Endothelial cell of umbilical vein (primary cell): ENCODE results near the gene AQP2. TPM values are rescaled to one million over a fixed set of nuclear protein-coding genes. Genes with fewer than 3 reads are reported as not detected.

Source experiments
- BruUV-seq: library from RNA; stranded (reverse); fragments of 400-500 nt; replicated peaks from 2 replicates; lab custom pipeline; 2021; lab: Mats Ljungman, UMichigan
- CTCF ChIA-PET: fragments of 300-600, 350-600 bp; sonication (Branson Sonifier 250); formaldehyde crosslinking; loops from one replicate; lab custom pipeline; 2021; ENCODE audit warnings: antibody characterized with exemption, inconsistent platforms; lab: Charles Lee
- POLR2A ChIA-PET: fragments of 300-600, 350-600 bp; sonication (Branson Sonifier 250); formaldehyde crosslinking; loops from one replicate; lab custom pipeline; 2021; ENCODE audit warnings: antibody characterized with exemption, inconsistent platforms; lab: Charles Lee
- DNase-seq: peaks from one replicate; pipeline ENCODE4 v3.0.0-alpha.2; 2011; ENCODE audit warnings: low read depth, low spot score
- FAIRE-seq: peaks from 2 replicates; lab custom pipeline; 2011; peaks lifted over from hg19 to GRCh38; lab: Jason Lieb, UNC
- H2AFZ ChIP-seq: 2 replicates; pipeline ENCODE4 v1.6.0; 2012; ENCODE audit warnings: low read depth, low read length, control low read depth, inconsistent platforms
- H3K27ac ChIP-seq: 2 replicates; pipeline ENCODE4 v1.5.1; 2011; ENCODE audit warnings: low read depth, mild to moderate bottlenecking, control low read depth, low read length, moderate library complexity; ENCODE audit not compliant: insufficient read depth
- H3K27me3 ChIP-seq, 2 experiments: 2 replicates each; pipeline versions ENCODE4 v1.6.0 to v1.6.1; 2011; ENCODE audit warnings: low read length in 2 of 2, mixed read lengths in 1 of 2; ENCODE audit not compliant: control insufficient read depth in 2 of 2, insufficient read depth in 2 of 2
- H3K36me3 ChIP-seq, 2 experiments: 2 replicates in 1 of 2; 3 replicates in 1 of 2; pipeline ENCODE4 v1.5.1; 2011; ENCODE audit warnings: low read length in 2 of 2, mild to moderate bottlenecking in 1 of 2, moderate library complexity in 1 of 2; ENCODE audit not compliant: control insufficient read depth in 2 of 2, insufficient read depth in 2 of 2; ENCODE audit errors: extremely low read depth in 1 of 2
- H3K4me1 ChIP-seq: 3 replicates; pipeline ENCODE4 v1.5.1; 2011; ENCODE audit warnings: mild to moderate bottlenecking, low read length; ENCODE audit not compliant: control insufficient read depth, insufficient read depth; ENCODE audit errors: extremely low read depth
- H3K4me2 ChIP-seq: 2 replicates; pipeline ENCODE4 v1.6.1; 2011; ENCODE audit warnings: low read length, control low read depth, mixed read lengths; ENCODE audit not compliant: insufficient read depth
- H3K4me3 ChIP-seq, 3 experiments: fragments of 200-600 bp in 1 of 3; sonication (generic), shearing (Covaris generic) in 1 of 3; replicated peaks in 1 of 3; 2 replicates each; pipeline ENCODE4 v1.5.1; 2011 to 2016; ENCODE audit warnings: control low read depth in 3 of 3, low read length in 3 of 3, mild to moderate bottlenecking in 2 of 3, inconsistent platforms in 1 of 3, low read depth in 1 of 3, moderate library complexity in 1 of 3; ENCODE audit not compliant: insufficient read depth in 1 of 3
- H3K79me2 ChIP-seq: 2 replicates; pipeline ENCODE4 v1.6.0; 2012; ENCODE audit warnings: low read length, inconsistent platforms; ENCODE audit not compliant: control insufficient read depth, insufficient read depth
- H3K9ac ChIP-seq: replicated peaks from 2 replicates; pipeline ENCODE3; 2011; ENCODE audit warnings: low read length, control low read depth; ENCODE audit not compliant: insufficient read depth; ENCODE audit errors: extremely low read depth
- H3K9me1 ChIP-seq: replicated peaks from 3 replicates; pipeline ENCODE4 v1.6.0; 2011; ENCODE audit warnings: mild to moderate bottlenecking, low read length; ENCODE audit not compliant: control insufficient read depth, insufficient read depth; ENCODE audit errors: extremely low read depth
- H3K9me3 ChIP-seq: replicated peaks from 2 replicates; pipeline ENCODE4 v1.5.1; 2012; ENCODE audit warnings: low read length, inconsistent platforms; ENCODE audit not compliant: control insufficient read depth, insufficient read depth
- H4K20me1 ChIP-seq: replicated peaks from 2 replicates; pipeline ENCODE3; 2011; ENCODE audit warnings: mild to moderate bottlenecking, low read length; ENCODE audit not compliant: control insufficient read depth, insufficient read depth; ENCODE audit errors: extremely low read depth
- FOS ChIP-seq: IDR thresholded peaks from 2 replicates; pipeline ENCODE4 v1.6.1; 2011; ENCODE audit warnings: mild to moderate bottlenecking, low read length, moderate library complexity, borderline replicate concordance; ENCODE audit not compliant: insufficient read depth
- MYC ChIP-seq: IDR thresholded peaks from one replicate; pipeline ENCODE4 v1.6.1; 2011; ENCODE audit warnings: mild to moderate bottlenecking, low read depth, low read length
- dilution Hi-C: fragments of 300-500 bp; cut with MboI; formaldehyde crosslinking; loops from one replicate; pipeline ENCODE4 v1.15.0; 2019; ENCODE audit warnings: low sequenced_read_pairs; ENCODE audit not compliant: extremely low pct_ligation_motif_present
- intact Hi-C: fragments of 100-400 bp; cut with micrococcal nuclease; formaldehyde crosslinking; loops from one replicate; pipeline ENCODE4 v1.10.0; 2022
- polyA plus RNA-seq, 4 experiments: library from polyadenylated mRNA; depleted of rRNA in 3 of 4; stranded (reverse) in 3 of 4; unstranded in 1 of 4; fragments of >200 nt; gene quantifications; 2 replicates each; pipeline versions ENCODE4 v1.2.1 to v1.2.3, GENCODE V29; 2011 to 2012; ENCODE audit warnings: missing spikeins in 1 of 4
- total RNA-seq: library from RNA; stranded (reverse); gene quantifications from 2 replicates; pipeline ENCODE4 v1.2.3, GENCODE V29; 2021
- TF ChIP-seq, protein P1 (sequence below), 2 donors: IDR thresholded peaks; 1 replicate in 1 of 2; 2 replicates in 1 of 2; pipeline ENCODE4 v1.5.1; 2011; ENCODE audit warnings: low read length in 2 of 2, mild to moderate bottlenecking in 2 of 2, moderate library complexity in 2 of 2, control low read depth in 1 of 2, inconsistent platforms in 1 of 2, low read depth in 1 of 2; ENCODE audit not compliant: insufficient read depth in 1 of 2; ENCODE audit errors: extremely low read depth in 1 of 2
- TF ChIP-seq, protein P2 (sequence below): IDR thresholded peaks from 2 replicates; pipeline ENCODE4 v1.6.1; 2011; ENCODE audit not compliant: insufficient read depth, insufficient read length

AQP2 gene
- total and polyA plus RNA-seq, 2 donors (not counting 3 experiments of a cell fraction or from before 2014, with no cell fraction given) = not detected

- Histone ChIP-seq H3K27me3 (no peaks in the 10 kb centered on the region), H3K36me3 (no peaks in the 10 kb centered on the region), H4K20me1 (no peaks in the 10 kb centered on the region), H3K9ac (no peak overlapping the region), H3K9me3 (no peaks in the 10 kb centered on the region), H3K9me1 (no peaks in the 10 kb centered on the region), H3K27ac (no peak overlapping the region), H3K79me2 (no peaks in the 10 kb centered on the region), H3K4me1 (no peaks in the 10 kb centered on the region), H3K4me3 (no peak overlapping the region), H2AFZ (no peak overlapping the region), H3K4me2 (no peak overlapping the region)
- dilution Hi-C loops (no loop called here), intact Hi-C loops (no loop called here)
- TF ChIP-seq FOS (no peak), MYC (no peak)
- TF ChIP-seq, protein P1, sequence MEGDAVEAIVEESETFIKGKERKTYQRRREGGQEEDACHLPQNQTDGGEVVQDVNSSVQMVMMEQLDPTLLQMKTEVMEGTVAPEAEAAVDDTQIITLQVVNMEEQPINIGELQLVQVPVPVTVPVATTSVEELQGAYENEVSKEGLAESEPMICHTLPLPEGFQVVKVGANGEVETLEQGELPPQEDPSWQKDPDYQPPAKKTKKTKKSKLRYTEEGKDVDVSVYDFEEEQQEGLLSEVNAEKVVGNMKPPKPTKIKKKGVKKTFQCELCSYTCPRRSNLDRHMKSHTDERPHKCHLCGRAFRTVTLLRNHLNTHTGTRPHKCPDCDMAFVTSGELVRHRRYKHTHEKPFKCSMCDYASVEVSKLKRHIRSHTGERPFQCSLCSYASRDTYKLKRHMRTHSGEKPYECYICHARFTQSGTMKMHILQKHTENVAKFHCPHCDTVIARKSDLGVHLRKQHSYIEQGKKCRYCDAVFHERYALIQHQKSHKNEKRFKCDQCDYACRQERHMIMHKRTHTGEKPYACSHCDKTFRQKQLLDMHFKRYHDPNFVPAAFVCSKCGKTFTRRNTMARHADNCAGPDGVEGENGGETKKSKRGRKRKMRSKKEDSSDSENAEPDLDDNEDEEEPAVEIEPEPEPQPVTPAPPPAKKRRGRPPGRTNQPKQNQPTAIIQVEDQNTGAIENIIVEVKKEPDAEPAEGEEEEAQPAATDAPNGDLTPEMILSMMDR (IDR thresholded peaks at IDR 0.05; ENCODE audit: extremely low read depth in 1 of 2, insufficient read depth in 1 of 2, low read depth in 1 of 2, low read length in 2 of 2) = no peak
- TF ChIP-seq, protein P2, sequence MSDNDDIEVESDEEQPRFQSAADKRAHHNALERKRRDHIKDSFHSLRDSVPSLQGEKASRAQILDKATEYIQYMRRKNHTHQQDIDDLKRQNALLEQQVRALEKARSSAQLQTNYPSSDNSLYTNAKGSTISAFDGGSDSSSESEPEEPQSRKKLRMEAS = no peak
- ChIA-PET CTCF (interaction anchor here (1.6 to 1.7 kb wide), 2 partner anchors 8 to 30 kb away, joined by 6 to 10 read pairs; no protein-coding TSS in a partner anchor), POLR2A (interaction anchor here (1.1 kb wide), 1 partner anchor 15 kb away, joined by 3 read pairs; no protein-coding TSS in a partner anchor)
- no TSS peak for BruUV-seq
- DNase-seq = no peak
- FAIRE-seq = no peak
Observed at GRCh38 chr12:49937639-49938300, 12.8 kb upstream of the AQP2 start.
